ENCODE data around the gene RNPEPL1. TPM values are rescaled to one million over a fixed set of nuclear protein-coding genes. Genes with fewer than 3 reads are reported as not detected.
"Not testable (repeated sequence)": the region's sequence is repeated elsewhere in the genome, so short reads cannot be mapped to it uniquely, and the experiment has no call there.

The RNPEPL1 gene
- total and polyA plus RNA-seq, 2 experiments from 2014 or later: 46.3 to 57.2 TPM

GRCh38 chr2:240520130-240520973, 47.9 kb upstream of the RNPEPL1 start:
- H3K79me2 ChIP-seq: no peaks in the 10 kb centered on the region
- H3K9me3 ChIP-seq (ENCODE audit: low read depth): peaks cover 5% of the 10 kb centered on the region
- no peaks in the 10 kb centered on the region for H3K27me3 ChIP-seq
- TF ChIP-seq EZH2 (IDR thresholded peaks at IDR 0.05; ENCODE audit: borderline replicate concordance) (no peak), EZH2phosphoT487 (IDR thresholded peaks at IDR 0.05; ENCODE audit: low read depth, severe bottlenecking, unreplicated experiment) (no peak), CTCF (IDR thresholded peaks at IDR 0.05; ENCODE audit: poor library complexity) (no peak)
- no peaks in the 10 kb centered on the region for H3K36me3 ChIP-seq (replicated peaks; ENCODE audit: insufficient read depth, low read depth)
- H3K4me3 ChIP-seq: no peak overlapping the region
- no peaks in the 10 kb centered on the region for H3K9me2 ChIP-seq (replicated peaks; ENCODE audit: insufficient read depth)
- H2AFZ ChIP-seq: no peak overlapping the region
- no peaks in the 10 kb centered on the region for H3K4me1 ChIP-seq (ENCODE audit: insufficient read depth)
- peak overlapping the region; percentile 65 for H3K4me2 ChIP-seq
- WGBS (ENCODE audit: low lambda C conversion rate, missing lambda C conversion rate): 51% methylated on average over 44 of the region's 52 CpGs
- H3K27ac ChIP-seq: no peak overlapping the region
- H4K20me1 ChIP-seq (ENCODE audit: insufficient read depth, poor library complexity, severe bottlenecking): no peaks in the 10 kb centered on the region
- DNase-seq (ENCODE audit: low spot score): no peak

DNA sequence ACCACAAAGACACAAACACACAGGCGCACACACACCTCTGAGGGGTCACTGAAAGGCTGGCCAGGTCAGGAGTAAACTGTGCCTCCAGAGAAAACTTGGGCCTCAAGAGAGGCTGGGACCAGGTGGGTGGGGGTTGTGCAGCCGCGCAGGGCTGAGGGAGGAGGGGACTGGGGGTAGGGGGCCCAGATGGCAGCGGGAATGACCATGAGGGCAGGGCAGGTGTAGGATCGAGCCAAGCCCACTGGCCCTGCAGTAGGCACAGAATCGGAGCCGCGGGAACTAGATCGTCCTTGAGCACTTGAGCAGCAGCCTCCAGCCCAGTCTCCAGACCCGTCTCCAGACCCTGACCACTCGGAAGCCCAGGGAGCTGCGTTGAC, 47.3 kb upstream of the RNPEPL1 start:
- H3K27ac ChIP-seq: no peak overlapping the region
- H3K4me1 ChIP-seq (ENCODE audit: insufficient read depth): no peaks in the 10 kb centered on the region
- H3K36me3 ChIP-seq (replicated peaks; ENCODE audit: insufficient read depth, low read depth): no peaks in the 10 kb centered on the region
- H3K27me3 ChIP-seq: no peaks in the 10 kb centered on the region
- H2AFZ ChIP-seq: no peak overlapping the region
- peaks cover 5% of the 10 kb centered on the region for H3K9me3 ChIP-seq (ENCODE audit: low read depth)
- H3K79me2 ChIP-seq: no peaks in the 10 kb centered on the region
- no peak for TF ChIP-seq CTCF (IDR thresholded peaks at IDR 0.05; ENCODE audit: poor library complexity)
- no peak for TF ChIP-seq EZH2phosphoT487 (IDR thresholded peaks at IDR 0.05; ENCODE audit: low read depth, severe bottlenecking, unreplicated experiment)
- no peak for TF ChIP-seq EZH2 (IDR thresholded peaks at IDR 0.05; ENCODE audit: borderline replicate concordance)
- H3K4me3 ChIP-seq: no peak overlapping the region
- H3K4me2 ChIP-seq: no peak overlapping the region
- no peaks in the 10 kb centered on the region for H3K9me2 ChIP-seq (replicated peaks; ENCODE audit: insufficient read depth)
- H4K20me1 ChIP-seq (ENCODE audit: insufficient read depth, poor library complexity, severe bottlenecking): no peaks in the 10 kb centered on the region
- no peak for DNase-seq (ENCODE audit: low spot score)
- WGBS (ENCODE audit: low lambda C conversion rate, missing lambda C conversion rate): 99% methylated on average over 8 of the region's 12 CpGs

- H3K27ac ChIP-seq; H3K9me2 ChIP-seq (replicated peaks; ENCODE audit: insufficient read depth); H3K4me1 ChIP-seq (ENCODE audit: insufficient read depth); H3K4me2 ChIP-seq; H2AFZ ChIP-seq; H3K79me2 ChIP-seq; H3K36me3 ChIP-seq (replicated peaks; ENCODE audit: insufficient read depth, low read depth); H3K27me3 ChIP-seq; H3K9me3 ChIP-seq (ENCODE audit: low read depth); DNase-seq (ENCODE audit: low spot score); H3K4me3 ChIP-seq; H4K20me1 ChIP-seq (ENCODE audit: insufficient read depth, poor library complexity, severe bottlenecking): not testable (repeated sequence)
- 94% methylated on average over 5 of the region's 5 CpGs for WGBS (ENCODE audit: low lambda C conversion rate, missing lambda C conversion rate)
These were observed 46.4 kb upstream of the RNPEPL1 start for GRCh38 chr2:240521885-240522284.

- H3K79me2 ChIP-seq: no peaks in the 10 kb centered on the region
- TF ChIP-seq EZH2 (IDR thresholded peaks at IDR 0.05; ENCODE audit: borderline replicate concordance): no peak
- TF ChIP-seq CTCF (IDR thresholded peaks at IDR 0.05; ENCODE audit: poor library complexity): no peak
- no peak overlapping the region for H2AFZ ChIP-seq
- no peaks in the 10 kb centered on the region for H3K4me1 ChIP-seq (ENCODE audit: insufficient read depth)
- no peak for DNase-seq (ENCODE audit: low spot score)
- no peaks in the 10 kb centered on the region for H3K36me3 ChIP-seq (replicated peaks; ENCODE audit: insufficient read depth, low read depth)
- no peaks in the 10 kb centered on the region for H3K27me3 ChIP-seq
- no peaks in the 10 kb centered on the region for H4K20me1 ChIP-seq (ENCODE audit: insufficient read depth, poor library complexity, severe bottlenecking)
- H3K9me3 ChIP-seq (ENCODE audit: low read depth): peaks cover 5% of the 10 kb centered on the region
- H3K9me2 ChIP-seq (replicated peaks; ENCODE audit: insufficient read depth): no peaks in the 10 kb centered on the region
- H3K4me2 ChIP-seq: no peak overlapping the region
- 98% methylated on average over 12 of the region's 12 CpGs for WGBS (ENCODE audit: low lambda C conversion rate, missing lambda C conversion rate)
- H3K4me3 ChIP-seq: no peak overlapping the region
- no peak overlapping the region for H3K27ac ChIP-seq
These were observed 45.9 kb upstream of the RNPEPL1 start for GRCh38 chr2:240522406-240522805.

Data from hepatocyte (in vitro differentiated cells).